ENCODE data around the gene PDCD6IP.
A peak's percentile ranks its signal among the peaks of the same experiment; 100 is the strongest.

The PDCD6IP gene

DNA sequence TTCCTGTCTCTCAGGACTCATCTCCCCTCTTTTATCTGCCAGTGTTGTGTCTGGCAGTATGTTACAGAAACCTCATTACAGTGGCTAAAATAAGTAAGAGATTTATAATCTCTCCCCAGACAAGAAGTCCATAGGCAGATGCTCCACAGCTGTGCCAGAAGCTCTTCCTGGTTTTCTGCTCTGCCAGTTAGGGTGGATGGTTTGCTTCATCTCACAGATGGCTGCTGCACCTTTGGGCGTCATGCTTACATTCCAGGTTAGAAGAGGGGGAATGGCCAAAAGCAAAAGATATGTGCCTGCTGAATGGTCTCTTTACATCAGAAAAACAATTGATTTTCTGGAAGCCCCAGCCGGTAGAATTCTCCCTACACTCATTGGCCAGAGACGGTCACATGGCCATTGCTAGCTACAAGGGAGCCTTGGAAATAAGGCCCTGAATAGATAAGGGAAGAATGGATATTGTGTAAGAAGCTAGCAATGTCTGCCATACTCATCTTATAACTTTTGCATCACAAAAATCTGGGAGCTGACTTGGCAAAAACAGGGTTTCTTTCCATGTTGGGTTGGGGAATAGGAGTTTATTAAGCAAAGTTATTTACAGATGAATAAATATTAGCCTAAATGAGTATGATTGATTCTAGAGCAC lies 91.1 kb downstream of the PDCD6IP start:
- no peaks in the 10 kb centered on the region for H3K27me3 Mint-ChIP-seq
- no peaks in the 10 kb centered on the region for H3K9me3 Mint-ChIP-seq
- H3K4me1 Mint-ChIP-seq = no peaks in the 10 kb centered on the region
- DNase-seq (no peak), ATAC-seq (no peak)
- H3K27ac Mint-ChIP-seq = peak overlapping the region in 1 of 2 donors; percentile 17
- H3K4me3 Mint-ChIP-seq = no peak overlapping the region

DNA sequence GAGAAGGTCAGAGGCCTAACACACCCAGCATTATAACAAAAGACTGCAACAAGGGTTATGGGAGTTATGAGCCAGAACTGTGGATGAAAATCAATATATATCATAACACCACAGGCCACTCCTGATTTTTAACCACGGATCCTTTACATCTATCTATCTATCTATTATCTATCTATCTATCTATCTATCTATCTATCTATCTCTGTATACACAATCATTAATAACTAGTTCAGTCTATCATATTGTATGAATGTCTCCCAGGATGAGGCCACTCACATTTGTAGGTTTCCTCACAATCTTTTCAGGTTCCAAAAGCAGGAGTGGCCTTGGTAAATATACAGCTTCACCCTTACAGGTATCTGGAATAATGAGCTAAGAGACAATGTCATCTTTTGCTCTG lies 94.2 kb downstream of the PDCD6IP start:
- DNase-seq = no peak
- H3K9me3 Mint-ChIP-seq = no peaks in the 10 kb centered on the region
- ATAC-seq = no peak
- H3K27ac Mint-ChIP-seq = no peak overlapping the region
- no peaks in the 10 kb centered on the region for H3K27me3 Mint-ChIP-seq
- no peak overlapping the region for H3K4me3 Mint-ChIP-seq
- no peaks in the 10 kb centered on the region for H3K4me1 Mint-ChIP-seq

DNA sequence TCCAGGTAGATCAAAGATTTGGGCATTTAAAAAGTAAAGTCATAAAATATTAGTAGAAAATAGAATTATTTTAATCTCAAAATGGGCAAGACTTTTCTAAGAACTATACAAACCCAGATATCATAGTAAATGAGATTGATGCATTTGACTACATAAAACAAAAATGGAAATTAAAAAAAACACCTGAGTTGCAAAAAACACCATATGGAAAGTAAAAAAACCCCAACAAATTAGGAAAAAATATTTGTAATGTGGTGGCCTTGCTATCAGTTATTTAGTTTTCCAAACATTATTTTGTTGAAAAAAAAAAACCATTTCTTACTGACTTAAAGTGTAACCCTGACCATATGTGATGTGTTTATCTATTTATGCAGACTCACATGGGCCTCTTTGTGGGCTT lies 97.2 kb downstream of the PDCD6IP start:
- no peaks in the 10 kb centered on the region for H3K9me3 Mint-ChIP-seq
- DNase-seq (no peak), ATAC-seq (no peak)
- H3K4me1 Mint-ChIP-seq = no peaks in the 10 kb centered on the region
- no peak overlapping the region for H3K4me3 Mint-ChIP-seq
- no peak overlapping the region for H3K27ac Mint-ChIP-seq
- no peaks in the 10 kb centered on the region for H3K27me3 Mint-ChIP-seq

DNA sequence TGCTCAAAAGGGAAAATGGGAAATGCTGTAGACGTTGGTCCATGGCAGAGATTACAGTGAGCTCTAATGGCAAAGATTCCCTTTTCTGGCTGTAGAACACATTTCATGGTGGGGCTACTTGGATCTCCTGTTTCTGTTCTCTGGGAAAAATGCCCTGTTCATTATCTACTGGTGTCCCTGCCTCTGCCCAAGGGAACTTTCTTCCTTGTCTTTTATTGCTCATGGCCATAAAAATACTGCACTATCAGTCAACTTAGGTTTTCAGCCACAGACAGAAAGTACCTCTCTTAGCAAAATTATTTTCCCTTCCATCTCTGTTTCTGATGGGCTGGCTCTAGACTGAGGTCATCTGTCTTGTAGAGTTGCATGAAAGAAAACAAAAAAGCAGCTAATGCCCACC lies 98.9 kb downstream of the PDCD6IP start:
- Mint-ChIP-seq H3K27me3 (no peaks in the 10 kb centered on the region), H3K27ac (no peak overlapping the region), H3K9me3 (no peaks in the 10 kb centered on the region), H3K4me1 (no peaks in the 10 kb centered on the region), H3K4me3 (no peak overlapping the region)
- DNase-seq (no peak), ATAC-seq (no peak)

DNA sequence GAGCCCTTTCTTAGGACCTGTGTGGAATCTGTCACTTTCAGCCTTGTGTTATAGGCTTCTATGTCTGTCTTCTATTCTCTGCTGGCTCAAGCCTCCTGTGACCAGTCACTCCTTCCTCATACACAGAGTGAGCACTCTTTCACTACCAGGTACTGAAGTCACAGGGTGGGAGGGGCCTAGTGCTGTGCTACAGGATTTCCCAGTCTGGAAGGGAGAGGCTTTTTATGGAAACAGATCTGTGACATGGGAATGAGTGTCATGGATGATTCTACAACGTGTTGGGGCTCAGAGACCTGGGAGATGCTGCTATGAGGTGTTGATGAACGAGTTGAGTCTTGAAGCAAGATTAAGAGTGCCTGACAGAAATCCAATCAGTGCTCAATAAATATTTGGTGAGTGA lies 100.5 kb downstream of the PDCD6IP start:
- no peaks in the 10 kb centered on the region for H3K4me1 Mint-ChIP-seq
- no peak overlapping the region for H3K27ac Mint-ChIP-seq
- no peak for ATAC-seq
- no peaks in the 10 kb centered on the region for H3K27me3 Mint-ChIP-seq
- no peaks in the 10 kb centered on the region for H3K9me3 Mint-ChIP-seq
- DNase-seq = no peak
- H3K4me3 Mint-ChIP-seq = no peak overlapping the region

DNA sequence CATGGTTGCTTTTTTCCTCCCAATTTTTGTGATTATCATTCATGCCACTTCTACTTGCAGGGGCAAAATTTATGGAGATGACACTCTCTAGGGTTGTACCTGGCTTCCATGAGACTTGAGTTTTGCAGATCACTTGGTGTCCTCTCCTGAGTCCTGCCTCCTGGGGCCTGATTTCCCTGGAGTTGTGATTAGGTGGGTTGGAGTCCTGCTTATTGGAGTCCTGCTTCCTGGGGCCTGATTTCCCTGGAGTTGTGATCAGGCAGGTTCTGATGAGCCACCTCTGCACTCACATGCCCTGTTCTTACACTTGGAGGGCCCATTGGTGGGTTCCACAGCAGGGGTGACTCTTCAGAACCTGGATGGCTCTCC lies 102.0 kb downstream of the PDCD6IP start:
- Mint-ChIP-seq H3K4me3 (no peak overlapping the region), H3K27me3 (no peaks in the 10 kb centered on the region), H3K9me3 (no peaks in the 10 kb centered on the region), H3K27ac (no peak overlapping the region), H3K4me1 (no peaks in the 10 kb centered on the region)
- no peak for DNase-seq
- ATAC-seq = no peak

DNA sequence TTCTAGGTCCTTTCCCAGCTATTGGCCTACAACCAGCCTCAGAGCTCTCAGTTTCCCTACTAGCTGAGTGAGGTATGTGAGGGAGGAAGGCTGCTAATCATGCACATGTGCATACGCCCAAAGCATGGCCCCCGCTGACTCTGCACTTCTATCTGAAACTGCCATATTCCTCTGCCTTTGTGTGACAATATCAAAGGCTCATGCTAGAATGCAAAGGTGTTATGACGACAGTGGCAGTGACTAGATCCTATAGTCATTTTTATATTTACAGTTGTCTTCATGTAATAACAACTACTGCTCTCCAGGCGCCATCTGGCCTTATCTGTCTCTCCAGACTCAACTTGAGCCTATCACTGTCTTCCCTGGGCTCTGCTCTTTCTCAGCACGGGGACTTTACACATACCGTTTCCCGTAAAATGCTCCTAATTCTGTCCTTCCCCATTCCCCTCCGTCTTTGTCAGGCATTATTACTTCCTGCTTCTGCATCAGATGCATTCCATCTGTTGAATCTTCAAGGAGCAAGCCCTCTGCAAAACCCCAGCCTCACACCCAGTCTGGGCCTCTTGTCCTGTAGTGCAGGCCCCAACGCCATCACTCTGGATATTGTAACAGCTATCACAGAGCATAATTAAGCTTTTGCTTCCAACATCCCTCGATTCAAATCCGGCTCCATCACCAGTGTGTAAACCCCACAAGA lies 102.5 kb downstream of the PDCD6IP start:
- no peak overlapping the region for H3K4me3 Mint-ChIP-seq
- no peak overlapping the region for H3K27ac Mint-ChIP-seq
- DNase-seq = no peak
- H3K27me3 Mint-ChIP-seq = no peaks in the 10 kb centered on the region
- no peaks in the 10 kb centered on the region for H3K4me1 Mint-ChIP-seq
- no peak for ATAC-seq
- no peaks in the 10 kb centered on the region for H3K9me3 Mint-ChIP-seq

DNA sequence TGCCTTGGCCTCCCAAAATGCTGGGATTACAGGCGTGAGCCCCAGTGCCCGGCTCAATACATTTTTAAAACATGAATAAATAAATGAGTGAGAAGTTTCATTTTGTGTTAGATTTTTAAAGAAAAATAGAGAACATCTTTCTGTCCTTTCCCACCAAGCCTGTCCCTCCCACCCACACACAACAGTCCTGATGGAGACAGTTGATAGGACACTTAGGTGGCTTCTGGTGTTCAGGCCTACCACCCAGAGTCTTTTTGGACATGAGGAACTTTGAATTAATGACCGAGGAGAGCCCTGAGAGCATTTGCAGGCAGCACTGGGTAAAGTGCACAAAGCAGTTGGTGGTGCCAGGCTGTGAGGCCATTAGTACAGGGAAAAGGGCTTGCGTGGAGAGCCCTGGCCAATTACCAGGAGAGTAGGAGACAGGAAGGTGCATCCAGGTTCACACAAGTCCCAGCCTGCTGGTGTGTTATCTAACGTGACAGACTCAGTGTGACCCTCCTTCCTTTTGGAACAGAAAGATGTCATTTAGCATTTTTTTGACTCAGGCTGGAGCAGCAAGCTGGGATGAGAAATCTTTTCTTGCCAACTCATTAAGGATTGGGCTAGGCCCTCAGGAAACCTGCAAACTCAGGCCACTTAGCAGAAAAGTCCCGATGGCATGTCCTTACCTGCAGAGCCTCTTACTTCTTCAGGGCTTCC lies 103.6 kb downstream of the PDCD6IP start:
- DNase-seq = no peak
- no peak for ATAC-seq
- Mint-ChIP-seq H3K27ac (no peak overlapping the region), H3K9me3 (no peaks in the 10 kb centered on the region), H3K27me3 (no peaks in the 10 kb centered on the region), H3K4me1 (no peaks in the 10 kb centered on the region), H3K4me3 (no peak overlapping the region)

DNA sequence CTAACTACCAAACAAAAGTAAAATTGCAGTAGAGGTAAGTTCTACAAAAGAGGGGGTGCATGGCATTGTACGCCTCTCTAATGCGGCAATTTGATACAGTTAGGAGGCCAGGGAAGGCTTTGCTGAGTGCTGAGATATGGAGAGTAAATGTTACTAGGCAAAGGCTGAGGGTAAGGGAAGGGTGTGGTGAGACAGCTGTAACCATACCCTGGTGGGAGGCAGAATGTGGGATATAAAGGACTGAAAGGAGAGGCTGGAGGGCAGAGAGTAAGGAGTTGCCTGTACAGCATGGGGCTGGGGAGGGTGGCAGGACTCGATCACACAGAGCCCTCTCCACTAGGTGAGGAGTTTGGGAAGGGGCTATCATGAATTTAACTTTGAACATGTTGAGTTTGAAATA lies 106.3 kb downstream of the PDCD6IP start:
- Mint-ChIP-seq H3K9me3 (no peaks in the 10 kb centered on the region), H3K27me3 (no peaks in the 10 kb centered on the region), H3K4me3 (no peak overlapping the region), H3K4me1 (no peaks in the 10 kb centered on the region), H3K27ac (no peak overlapping the region)
- DNase-seq (no peak), ATAC-seq (peak; percentile 12)

DNA sequence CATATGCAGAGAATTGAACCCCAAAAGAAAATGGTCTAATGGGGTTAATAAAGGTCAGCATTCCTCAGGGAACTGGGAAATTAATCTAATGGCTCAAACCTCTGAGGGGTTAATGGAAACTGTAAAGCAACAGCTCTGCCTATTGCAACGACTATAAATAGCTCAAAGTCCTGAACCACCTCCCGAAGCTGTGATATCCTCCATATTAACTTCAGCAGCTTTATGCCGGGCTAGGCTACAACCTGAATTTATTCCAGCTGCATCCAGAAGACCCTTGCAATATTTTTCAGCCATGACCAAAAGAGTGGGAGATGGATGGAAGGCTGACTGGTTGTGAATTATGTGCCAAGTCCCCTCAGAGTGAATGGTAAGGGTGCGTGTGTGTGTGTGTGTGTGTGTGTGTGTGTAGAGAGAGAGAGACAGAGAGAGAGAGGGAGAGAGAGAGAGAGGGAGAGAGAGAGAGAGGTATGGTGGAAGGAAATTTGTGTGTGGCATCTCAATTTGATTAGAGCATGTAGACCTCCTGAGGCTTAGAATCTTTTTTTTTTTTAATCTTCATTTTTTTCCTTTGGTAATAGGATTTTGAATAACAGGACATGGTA lies 109.9 kb downstream of the PDCD6IP start:
- DNase-seq (no peak), ATAC-seq (no peak)
- no peaks in the 10 kb centered on the region for H3K9me3 Mint-ChIP-seq
- H3K4me1 Mint-ChIP-seq = no peaks in the 10 kb centered on the region
- no peaks in the 10 kb centered on the region for H3K27me3 Mint-ChIP-seq
- H3K27ac Mint-ChIP-seq = no peak overlapping the region
- no peak overlapping the region for H3K4me3 Mint-ChIP-seq

DNA sequence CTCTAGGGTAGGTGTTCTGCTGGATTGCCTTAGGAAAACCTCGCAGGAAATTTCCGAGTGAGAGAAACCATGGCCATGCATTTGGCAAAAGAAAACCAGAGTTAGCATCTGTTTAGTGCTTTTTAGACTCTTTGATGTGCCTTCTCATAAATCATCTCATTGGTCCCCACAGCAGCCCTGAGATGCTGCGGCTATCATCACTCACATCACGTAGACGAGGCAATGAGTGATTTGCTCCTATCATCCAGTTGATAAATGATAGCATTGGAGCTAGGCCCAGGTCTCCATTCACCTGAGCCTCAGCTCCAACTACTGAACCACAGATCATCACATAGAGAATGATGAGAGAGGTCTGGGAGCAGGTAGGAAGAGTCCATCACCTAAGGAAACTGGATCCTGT lies 111.1 kb downstream of the PDCD6IP start:
- H3K27ac Mint-ChIP-seq = no peak overlapping the region
- no peak for ATAC-seq

DNA sequence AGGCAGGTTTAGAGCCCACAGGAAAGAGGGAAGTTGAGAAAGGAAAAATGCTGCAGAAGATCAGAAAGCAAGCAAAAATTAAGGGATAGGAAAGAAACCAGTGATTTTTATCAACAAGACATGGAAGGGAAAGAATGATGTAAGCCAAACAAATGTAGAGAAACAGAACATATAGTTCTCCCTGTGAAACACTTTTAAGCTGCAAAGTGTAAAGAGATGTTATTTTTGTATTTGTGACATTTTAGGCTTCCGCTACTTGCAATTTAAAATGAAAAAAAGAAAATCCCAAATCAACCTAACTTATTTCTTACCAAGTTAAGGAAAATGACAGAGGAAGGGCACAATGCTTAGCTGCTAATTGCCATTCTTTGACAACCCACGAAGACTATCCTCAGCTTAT lies 111.6 kb downstream of the PDCD6IP start:
- H3K27me3 Mint-ChIP-seq = no peaks in the 10 kb centered on the region
- no peaks in the 10 kb centered on the region for H3K4me1 Mint-ChIP-seq
- H3K9me3 Mint-ChIP-seq = no peaks in the 10 kb centered on the region
- DNase-seq (no peak), ATAC-seq (no peak)
- no peak overlapping the region for H3K27ac Mint-ChIP-seq
- no peak overlapping the region for H3K4me3 Mint-ChIP-seq

More for the DNA sequence above, 111.1 kb downstream of the PDCD6IP start:
- no peaks in the 10 kb centered on the region for H3K27me3 Mint-ChIP-seq
- no peak for DNase-seq
- H3K4me1 Mint-ChIP-seq = no peaks in the 10 kb centered on the region
- no peak overlapping the region for H3K4me3 Mint-ChIP-seq
- H3K9me3 Mint-ChIP-seq = no peaks in the 10 kb centered on the region

DNA sequence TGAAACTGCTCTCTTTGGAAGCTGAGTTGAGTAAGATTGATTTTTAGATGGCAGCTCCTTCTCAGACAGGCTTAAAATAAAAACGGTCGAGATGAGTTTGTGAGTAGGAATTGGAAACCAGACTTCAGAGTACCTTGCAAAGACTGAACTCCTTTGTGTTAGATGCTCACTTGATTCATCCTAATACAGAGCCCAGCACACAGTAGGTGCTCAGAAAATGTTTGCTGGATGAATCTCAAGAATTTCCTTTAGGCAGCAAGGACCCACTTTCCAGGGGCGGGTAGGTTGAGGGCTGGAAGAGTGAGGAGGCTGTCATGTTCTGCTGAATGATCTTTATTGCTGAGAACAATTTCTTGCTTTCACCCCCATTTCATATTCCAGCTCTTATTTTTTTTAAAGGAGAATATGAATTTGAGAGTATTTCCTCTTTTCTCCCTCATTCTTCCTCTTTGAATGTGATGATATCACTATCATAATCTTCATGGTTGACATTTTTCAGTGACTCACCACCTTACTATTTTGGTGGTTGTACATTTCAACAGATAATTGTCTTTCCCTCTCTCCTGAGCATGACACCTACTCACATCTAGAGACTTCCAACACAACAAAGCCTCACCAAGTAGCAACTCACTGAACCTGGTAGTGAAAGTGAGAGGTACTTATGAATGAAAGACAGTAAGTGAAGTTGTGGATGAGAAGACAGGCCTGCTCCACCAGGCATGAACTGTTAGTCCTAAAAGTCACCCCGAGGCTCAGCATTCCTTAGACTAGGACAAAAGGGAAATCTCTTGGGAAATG lies 113.3 kb downstream of the PDCD6IP start:
- H3K9me3 Mint-ChIP-seq = no peaks in the 10 kb centered on the region
- DNase-seq (no peak), ATAC-seq (no peak)
- no peaks in the 10 kb centered on the region for H3K4me1 Mint-ChIP-seq
- H3K4me3 Mint-ChIP-seq = no peak overlapping the region
- no peak overlapping the region for H3K27ac Mint-ChIP-seq
- H3K27me3 Mint-ChIP-seq = no peaks in the 10 kb centered on the region

DNA sequence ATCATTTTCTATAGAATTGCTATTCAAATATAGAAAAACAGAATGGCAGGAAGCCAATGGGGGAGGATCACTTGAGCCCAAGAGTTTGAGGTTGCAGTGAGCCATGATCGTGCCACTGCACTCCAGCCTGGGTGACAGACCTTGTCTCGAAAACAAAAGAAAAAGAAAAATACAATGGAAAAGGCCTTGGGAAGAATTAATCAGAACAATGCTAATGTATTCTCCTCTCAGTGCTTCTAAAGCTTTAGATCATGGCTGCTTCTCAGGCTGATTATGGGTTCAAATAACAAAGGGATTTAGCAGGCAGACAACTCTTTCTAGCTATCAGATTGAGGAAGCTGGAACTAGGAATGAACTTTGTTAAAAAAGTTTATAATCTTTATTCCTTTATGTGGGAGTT lies 115.8 kb downstream of the PDCD6IP start:
- no peaks in the 10 kb centered on the region for H3K27me3 Mint-ChIP-seq
- no peaks in the 10 kb centered on the region for H3K9me3 Mint-ChIP-seq
- H3K4me1 Mint-ChIP-seq = no peaks in the 10 kb centered on the region
- ATAC-seq (no peak), DNase-seq (no peak)
- H3K27ac Mint-ChIP-seq = no peak overlapping the region
- H3K4me3 Mint-ChIP-seq = no peak overlapping the region

DNA sequence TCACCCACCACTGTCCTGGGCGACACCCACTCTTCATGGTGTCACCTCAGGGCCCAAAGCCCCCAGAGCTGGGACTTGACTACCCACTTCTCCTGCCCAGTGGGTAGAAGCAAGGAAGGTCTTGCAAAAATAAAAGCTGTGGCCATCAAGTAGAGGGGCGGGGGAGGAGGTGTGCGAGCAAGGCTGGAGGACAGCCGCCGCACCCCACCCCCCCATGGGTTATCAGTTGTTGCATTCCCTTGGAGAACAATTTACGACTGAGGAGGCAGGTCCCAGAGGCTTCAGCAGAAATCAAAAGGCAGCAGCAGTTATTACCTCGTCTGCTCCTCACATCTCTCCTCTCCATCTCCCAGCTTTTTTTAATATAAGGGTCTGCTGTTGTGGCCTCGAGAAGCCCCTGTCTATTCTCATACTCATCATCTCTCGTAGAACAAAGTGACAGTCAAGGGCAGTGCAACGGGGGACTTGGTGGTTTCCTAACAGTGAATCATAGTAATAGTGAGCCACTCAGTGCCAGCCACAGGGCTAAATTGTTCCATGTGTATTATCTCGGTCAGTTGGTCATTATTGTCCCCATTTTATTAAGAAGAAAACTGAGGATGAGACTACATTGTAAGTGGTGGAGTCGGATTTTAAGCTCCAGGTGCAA lies 116.4 kb downstream of the PDCD6IP start:
- Mint-ChIP-seq H3K4me1 (no peaks in the 10 kb centered on the region), H3K4me3 (no peak overlapping the region), H3K9me3 (no peaks in the 10 kb centered on the region), H3K27ac (no peak overlapping the region), H3K27me3 (no peaks in the 10 kb centered on the region)
- ATAC-seq (no peak), DNase-seq (no peak)

Measured in stimulated activated naive CD8-positive, alpha-beta T cell treated with anti-CD3 and anti-CD28 coated beads, Interleukin-15, amount 100 ng/mL, for 72 hours (primary cell).